ENCODE measurements around the gene XRCC4.

Gene XRCC4

GRCh38 chr5:83360573-83360972 lies 283.2 kb downstream of the XRCC4 start:
- Mint-ChIP-seq H3K36me3 (ENCODE audit: low read depth) (no peaks in the 10 kb centered on the region), H3K27me3 (ENCODE audit: low read depth) (no peaks in the 10 kb centered on the region), H3K4me3 (no peak overlapping the region), H3K27ac (no peak overlapping the region), H3K9me3 (no peaks in the 10 kb centered on the region), H3K4me1 (no peaks in the 10 kb centered on the region)
- no peak for TF ChIP-seq CTCF (IDR thresholded peaks at IDR 0.05; ENCODE audit: unreplicated experiment in 3 of 3)

GRCh38 chr5:83362526-83362925 lies 285.2 kb downstream of the XRCC4 start:
- no peaks in the 10 kb centered on the region for H3K36me3 Mint-ChIP-seq (ENCODE audit: low read depth)
- H3K4me1 Mint-ChIP-seq, result no peaks in the 10 kb centered on the region
- TF ChIP-seq CTCF (IDR thresholded peaks at IDR 0.05; ENCODE audit: unreplicated experiment in 3 of 3), result no peak
- H3K27me3 Mint-ChIP-seq (ENCODE audit: low read depth), result no peaks in the 10 kb centered on the region
- peaks cover 5% of the 10 kb centered on the region for H3K9me3 Mint-ChIP-seq
- no peak overlapping the region for H3K27ac Mint-ChIP-seq
- no peak overlapping the region for H3K4me3 Mint-ChIP-seq

DNA sequence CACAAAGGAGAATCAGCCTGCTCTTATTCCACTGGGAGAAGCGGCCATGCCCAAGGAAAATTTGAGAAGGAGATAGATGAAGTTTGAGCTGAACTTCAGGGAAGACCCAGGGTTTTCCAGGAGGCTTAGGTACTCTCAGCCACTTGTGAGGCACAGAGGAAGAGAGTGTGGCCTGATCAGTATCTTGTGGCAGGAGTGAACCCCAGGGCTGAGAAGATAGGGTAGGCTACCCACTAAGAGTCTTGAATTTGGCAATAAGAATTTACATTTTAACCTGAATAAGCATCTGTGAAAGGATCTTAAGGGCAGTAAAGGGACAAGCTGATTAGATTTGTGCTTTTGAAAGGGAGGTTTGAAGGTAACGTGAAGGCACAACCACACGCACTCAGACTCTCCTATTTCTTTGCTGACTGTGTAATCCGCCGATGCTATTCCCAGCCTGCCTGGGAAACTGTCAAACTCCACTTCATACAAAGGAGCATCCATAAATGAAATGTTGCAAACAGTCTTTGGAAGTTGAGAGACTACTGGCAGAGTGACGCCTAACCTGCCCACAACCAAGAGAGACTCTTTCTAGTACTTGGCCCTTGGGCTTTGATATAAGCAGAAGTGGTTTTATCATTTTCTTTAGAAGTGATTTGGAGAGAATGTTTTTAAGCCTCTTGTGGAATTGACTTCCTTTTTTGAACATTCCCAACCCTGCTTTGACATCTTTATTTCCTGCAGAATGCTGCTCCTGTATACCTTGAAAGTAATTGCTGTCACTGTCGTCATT lies 286.0 kb downstream of the XRCC4 start:
- Mint-ChIP-seq H3K27me3 (ENCODE audit: low read depth) (no peaks in the 10 kb centered on the region), H3K9me3 (peaks cover 5% of the 10 kb centered on the region)

DNA sequence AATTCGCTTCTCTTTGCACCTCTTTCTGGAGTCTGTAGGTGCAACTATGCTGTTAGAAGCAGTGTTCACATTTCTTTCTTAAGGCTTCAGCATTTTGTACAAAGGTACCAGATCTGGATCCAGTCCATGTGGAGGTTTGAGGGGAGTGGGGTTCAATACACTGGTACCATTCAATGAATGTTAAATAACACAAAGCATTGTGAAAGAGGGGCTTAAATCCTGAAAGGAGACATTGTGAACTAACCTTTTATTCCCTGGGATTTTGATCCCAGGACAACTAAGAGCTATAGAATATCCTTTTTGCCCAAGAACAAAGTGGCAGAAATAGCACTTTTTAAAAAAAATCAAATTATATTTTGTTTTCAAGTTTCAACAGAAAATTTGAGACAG lies 286.5 kb downstream of the XRCC4 start:
- no peaks in the 10 kb centered on the region for H3K27me3 Mint-ChIP-seq (ENCODE audit: low read depth)
- peaks cover 5% of the 10 kb centered on the region for H3K9me3 Mint-ChIP-seq
- no peak overlapping the region for H3K4me3 Mint-ChIP-seq
- H3K27ac Mint-ChIP-seq, result no peak overlapping the region
- no peaks in the 10 kb centered on the region for H3K36me3 Mint-ChIP-seq (ENCODE audit: low read depth)
- no peaks in the 10 kb centered on the region for H3K4me1 Mint-ChIP-seq
- TF ChIP-seq CTCF (IDR thresholded peaks at IDR 0.05; ENCODE audit: unreplicated experiment in 3 of 3), result no peak

More for the DNA sequence above, 286.0 kb downstream of the XRCC4 start:
- H3K36me3 Mint-ChIP-seq (ENCODE audit: low read depth), result no peaks in the 10 kb centered on the region
- H3K4me3 Mint-ChIP-seq, result no peak overlapping the region
- TF ChIP-seq CTCF (IDR thresholded peaks at IDR 0.05; ENCODE audit: unreplicated experiment in 3 of 3), result no peak
- H3K27ac Mint-ChIP-seq, result no peak overlapping the region
- no peaks in the 10 kb centered on the region for H3K4me1 Mint-ChIP-seq

GRCh38 chr5:83364312-83365299 lies 287.3 kb downstream of the XRCC4 start:
- Mint-ChIP-seq H3K36me3 (ENCODE audit: low read depth) (no peaks in the 10 kb centered on the region), H3K4me3 (no peak overlapping the region), H3K4me1 (no peaks in the 10 kb centered on the region), H3K27me3 (ENCODE audit: low read depth) (no peaks in the 10 kb centered on the region), H3K9me3 (peaks cover 5% of the 10 kb centered on the region), H3K27ac (no peak overlapping the region)
- TF ChIP-seq CTCF (IDR thresholded peaks at IDR 0.05; ENCODE audit: unreplicated experiment in 3 of 3), result no peak

Data from nephron (organoid).